IgD-negative memory B cell (primary cell): ENCODE results near the gene UPF1. TPM values are rescaled to one million over a fixed set of nuclear protein-coding genes. Genes with fewer than 3 reads are reported as not detected.
A peak's percentile ranks its signal among the peaks of the same experiment; 100 is the strongest.

Source experiments
- H3K27ac Mint-ChIP-seq, 3 donors: one replicate each; pipeline ENCODE4 v1.8.0; 2020 to 2022; ENCODE audit warnings: mild to moderate bottlenecking in 3 of 3, mixed read lengths in 3 of 3, moderate library complexity in 1 of 3
- H3K27me3 Mint-ChIP-seq: one replicate; pipeline ENCODE4 v1.8.0; 2021; ENCODE audit warnings: mixed read lengths
- H3K36me3 Mint-ChIP-seq: one replicate; pipeline ENCODE4 v1.8.0; 2020; ENCODE audit warnings: mild to moderate bottlenecking, mixed read lengths
- H3K4me1 Mint-ChIP-seq, 3 donors: one replicate each; pipeline ENCODE4 v1.8.0; 2020 to 2022; ENCODE audit warnings: mixed read lengths in 3 of 3, mild to moderate bottlenecking in 1 of 3
- H3K4me3 Mint-ChIP-seq, 4 donors: one replicate each; pipeline ENCODE4 v1.8.0; 2020 to 2022; ENCODE audit warnings: mild to moderate bottlenecking in 4 of 4, mixed read lengths in 4 of 4, moderate library complexity in 3 of 4
- H3K9me3 Mint-ChIP-seq, 3 donors: one replicate each; pipeline ENCODE4 v1.8.0; 2020 to 2021; ENCODE audit warnings: mixed read lengths in 3 of 3, mild to moderate bottlenecking in 1 of 3
- polyA plus RNA-seq: library from polyadenylated mRNA; unstranded; fragments of 300-500 nt; fragmentation: Illumina TruSeq; gene quantifications from one replicate; pipeline ENCODE4 v1.2.3, GENCODE V29; 2021

Gene UPF1
- polyA plus RNA-seq, 1 donor from 2014 or later, result 14.6 TPM

DNA sequence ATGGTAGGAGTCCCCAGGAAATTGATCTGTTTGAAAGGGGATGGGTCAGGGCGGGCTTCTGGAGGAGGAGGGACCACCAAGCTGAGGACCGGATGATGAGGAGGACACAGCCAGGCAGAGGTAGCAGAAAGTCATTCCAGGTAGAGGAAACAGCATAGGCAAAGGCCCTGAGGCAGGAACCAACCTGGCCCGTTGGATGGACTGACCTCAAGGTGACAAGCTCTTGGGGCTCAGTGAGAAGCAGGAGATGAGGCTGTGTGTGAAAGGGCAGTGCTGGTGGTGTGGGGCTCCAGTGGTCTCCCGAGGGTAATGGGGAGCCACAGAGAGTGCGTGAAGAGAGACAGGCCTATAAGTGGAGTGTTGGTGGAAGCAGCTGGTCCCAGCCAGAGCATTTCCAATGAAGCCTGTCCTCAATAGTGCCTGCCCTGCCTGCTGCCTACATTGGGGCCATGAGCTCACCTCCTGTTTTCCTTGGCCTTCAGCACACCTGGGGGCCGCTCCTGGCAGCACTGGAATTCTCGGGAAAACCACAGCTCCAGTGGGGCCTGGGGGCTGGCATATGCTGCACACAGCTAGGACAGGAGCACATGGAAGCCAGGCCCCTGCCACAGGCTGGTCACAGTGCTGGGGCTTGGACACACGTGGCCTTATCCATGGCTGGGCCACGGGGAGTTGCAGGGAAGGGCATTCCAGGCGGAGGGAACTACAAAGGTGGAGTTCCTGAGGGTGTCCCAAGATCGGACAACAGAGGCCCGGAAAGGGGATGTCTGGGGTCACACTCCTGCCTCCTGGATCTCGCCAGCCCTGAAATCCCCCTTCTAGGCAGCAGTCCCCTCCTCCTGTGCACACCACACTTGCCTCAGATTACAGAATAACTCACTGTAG is 38.4 kb upstream of the UPF1 start:
- H3K9me3 Mint-ChIP-seq, result peaks cover 0 to 1% (median 0%) of the 10 kb centered on the region in 3 donors
- peak overlapping the region in 1 of 4 donors; percentile 73 for H3K4me3 Mint-ChIP-seq
- H3K27ac Mint-ChIP-seq, result peak overlapping the region in 2 of 3 donors; percentile 41 to 42
- peaks cover 5 to 6% (median 6%) of the 10 kb centered on the region in 3 donors for H3K4me1 Mint-ChIP-seq
- no peaks in the 10 kb centered on the region for H3K36me3 Mint-ChIP-seq
- peaks cover 44% of the 10 kb centered on the region for H3K27me3 Mint-ChIP-seq

- Mint-ChIP-seq H3K27ac (no peak overlapping the region), H3K27me3 (peaks cover 41% of the 10 kb centered on the region), H3K9me3 (peaks cover 0 to 1% (median 0%) of the 10 kb centered on the region in 3 donors), H3K4me1 (peaks cover 5 to 6% (median 6%) of the 10 kb centered on the region in 3 donors), H3K4me3 (peak overlapping the region in 1 of 4 donors; percentile 73), H3K36me3 (no peaks in the 10 kb centered on the region)
Measured at GRCh38 chr19:18794029-18794313, 37.8 kb upstream of the UPF1 start.

GRCh38 chr19:18794692-18795091 is 37.1 kb upstream of the UPF1 start:
- Mint-ChIP-seq H3K27ac (no peak overlapping the region), H3K4me3 (no peak overlapping the region), H3K36me3 (no peaks in the 10 kb centered on the region), H3K9me3 (peaks cover 0 to 1% (median 0%) of the 10 kb centered on the region in 3 donors), H3K27me3 (peaks cover 36% of the 10 kb centered on the region), H3K4me1 (peaks cover 4 to 5% (median 4%) of the 10 kb centered on the region in 3 donors)

DNA sequence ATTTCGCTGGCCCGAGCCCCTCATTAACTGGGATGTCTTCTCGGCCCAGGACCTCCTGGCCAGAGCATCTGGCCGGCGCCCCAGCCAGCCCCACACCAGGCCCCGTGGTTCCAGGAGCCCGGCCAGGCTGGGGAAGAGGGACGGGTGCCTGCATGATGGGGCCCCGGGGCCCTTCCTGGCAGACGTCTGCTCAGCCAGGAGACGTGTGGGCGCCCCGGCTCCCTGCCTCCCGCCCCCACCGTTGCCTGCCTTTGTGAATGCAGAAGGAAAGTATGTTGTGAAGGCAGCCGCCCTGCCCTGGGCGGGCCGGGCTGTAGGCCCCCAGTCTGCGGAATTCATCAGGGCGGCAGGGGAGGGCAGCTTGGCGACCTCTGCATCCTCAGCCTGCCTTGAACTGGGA is 36.2 kb upstream of the UPF1 start:
- H3K36me3 Mint-ChIP-seq, result no peaks in the 10 kb centered on the region
- H3K4me3 Mint-ChIP-seq, result no peak overlapping the region
- no peaks in the 10 kb centered on the region for H3K4me1 Mint-ChIP-seq
- peaks cover 0 to 1% (median 0%) of the 10 kb centered on the region in 3 donors for H3K9me3 Mint-ChIP-seq
- H3K27me3 Mint-ChIP-seq, result peaks cover 30% of the 10 kb centered on the region
- H3K27ac Mint-ChIP-seq, result no peak overlapping the region

DNA sequence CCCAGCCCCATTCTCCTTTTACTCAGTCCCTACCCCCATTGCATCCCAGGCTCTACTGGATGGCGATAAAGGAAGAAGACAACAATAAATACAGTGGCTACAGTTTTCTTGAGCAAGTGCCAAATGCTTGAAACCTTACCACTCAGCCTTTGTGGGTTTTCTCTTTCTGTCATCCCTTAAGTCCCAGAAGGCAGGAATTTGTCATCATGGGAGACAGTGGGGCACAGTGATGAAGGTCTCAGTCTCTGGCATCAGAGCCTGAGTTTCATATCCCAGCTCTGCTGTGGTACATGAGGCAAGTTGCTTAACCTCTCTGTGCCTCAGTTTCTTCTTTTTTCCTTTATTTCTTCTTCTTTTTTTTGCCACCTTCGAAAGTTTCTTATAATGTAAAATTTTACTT is 35.5 kb upstream of the UPF1 start:
- no peaks in the 10 kb centered on the region for H3K36me3 Mint-ChIP-seq
- H3K4me1 Mint-ChIP-seq, result no peaks in the 10 kb centered on the region

GRCh38 chr19:18798384-18799352 is 33.1 kb upstream of the UPF1 start:
- peaks cover 0 to 1% (median 0%) of the 10 kb centered on the region in 3 donors for H3K4me1 Mint-ChIP-seq
- H3K27ac Mint-ChIP-seq, result no peak overlapping the region
- H3K9me3 Mint-ChIP-seq, result peaks cover 0 to 1% (median 0%) of the 10 kb centered on the region in 3 donors
- H3K27me3 Mint-ChIP-seq, result peaks cover 17% of the 10 kb centered on the region
- no peak overlapping the region for H3K4me3 Mint-ChIP-seq
- no peaks in the 10 kb centered on the region for H3K36me3 Mint-ChIP-seq

More for the DNA sequence above, 35.5 kb upstream of the UPF1 start:
- H3K27me3 Mint-ChIP-seq, result peaks cover 26% of the 10 kb centered on the region
- H3K27ac Mint-ChIP-seq, result no peak overlapping the region
- H3K4me3 Mint-ChIP-seq, result peak overlapping the region in 1 of 4 donors; percentile 42
- peaks cover 0 to 1% (median 0%) of the 10 kb centered on the region in 3 donors for H3K9me3 Mint-ChIP-seq

- H3K4me3 Mint-ChIP-seq, result no peak overlapping the region
- H3K9me3 Mint-ChIP-seq, result peaks cover 0 to 1% (median 0%) of the 10 kb centered on the region in 3 donors
- H3K4me1 Mint-ChIP-seq, result peaks cover 0 to 3% (median 0%) of the 10 kb centered on the region in 3 donors
- H3K27me3 Mint-ChIP-seq, result peaks cover 16% of the 10 kb centered on the region
- H3K36me3 Mint-ChIP-seq, result no peaks in the 10 kb centered on the region
- H3K27ac Mint-ChIP-seq, result no peak overlapping the region
Measured at GRCh38 chr19:18799389-18799970, 32.3 kb upstream of the UPF1 start.

DNA sequence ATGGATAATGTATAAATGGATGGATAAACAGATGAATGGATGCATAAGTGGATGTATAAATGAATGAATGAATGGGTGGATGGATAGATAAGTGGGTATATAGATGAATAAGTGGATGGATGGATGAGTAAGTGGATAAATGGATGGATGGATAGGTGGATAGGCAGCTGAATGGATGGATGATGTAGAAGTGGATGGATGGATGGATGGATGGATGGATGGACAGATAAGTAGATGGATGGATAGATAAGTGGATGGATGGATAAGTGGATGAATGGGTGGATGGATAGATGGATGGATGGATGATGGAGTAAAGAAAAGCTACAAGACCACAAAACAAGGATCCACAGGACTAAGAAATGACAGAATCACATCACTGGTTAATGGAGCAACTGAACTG is 31.7 kb upstream of the UPF1 start:
- Mint-ChIP-seq H3K27me3 (peaks cover 16% of the 10 kb centered on the region), H3K4me3 (no peak overlapping the region), H3K4me1 (peaks cover 0 to 3% (median 0%) of the 10 kb centered on the region in 3 donors), H3K36me3 (no peaks in the 10 kb centered on the region), H3K9me3 (peaks cover 0 to 1% (median 0%) of the 10 kb centered on the region in 3 donors), H3K27ac (no peak overlapping the region)

GRCh38 chr19:18800636-18801035 is 31.1 kb upstream of the UPF1 start:
- peaks cover 0 to 1% (median 0%) of the 10 kb centered on the region in 3 donors for H3K9me3 Mint-ChIP-seq
- H3K27me3 Mint-ChIP-seq, result peaks cover 14% of the 10 kb centered on the region
- no peaks in the 10 kb centered on the region for H3K36me3 Mint-ChIP-seq
- H3K27ac Mint-ChIP-seq, result no peak overlapping the region
- H3K4me3 Mint-ChIP-seq, result no peak overlapping the region
- H3K4me1 Mint-ChIP-seq, result peaks cover 0 to 3% (median 0%) of the 10 kb centered on the region in 3 donors

GRCh38 chr19:18802354-18802753 is 29.4 kb upstream of the UPF1 start:
- Mint-ChIP-seq H3K27ac (no peak overlapping the region), H3K27me3 (peaks cover 8% of the 10 kb centered on the region), H3K4me1 (peaks cover 0 to 3% (median 0%) of the 10 kb centered on the region in 3 donors)

GRCh38 chr19:18803550-18804138 is 28.1 kb upstream of the UPF1 start:
- Mint-ChIP-seq H3K36me3 (no peaks in the 10 kb centered on the region), H3K4me3 (peak overlapping the region in 1 of 4 donors; percentile 45), H3K9me3 (peaks cover 0 to 1% (median 0%) of the 10 kb centered on the region in 3 donors), H3K27ac (no peak overlapping the region), H3K27me3 (peaks cover 8% of the 10 kb centered on the region), H3K4me1 (peaks cover 0 to 3% (median 0%) of the 10 kb centered on the region in 3 donors)

More at GRCh38 chr19:18802354-18802753, 29.4 kb upstream of the UPF1 start:
- H3K4me3 Mint-ChIP-seq, result no peak overlapping the region
- peaks cover 0 to 1% (median 0%) of the 10 kb centered on the region in 3 donors for H3K9me3 Mint-ChIP-seq
- H3K36me3 Mint-ChIP-seq, result no peaks in the 10 kb centered on the region

DNA sequence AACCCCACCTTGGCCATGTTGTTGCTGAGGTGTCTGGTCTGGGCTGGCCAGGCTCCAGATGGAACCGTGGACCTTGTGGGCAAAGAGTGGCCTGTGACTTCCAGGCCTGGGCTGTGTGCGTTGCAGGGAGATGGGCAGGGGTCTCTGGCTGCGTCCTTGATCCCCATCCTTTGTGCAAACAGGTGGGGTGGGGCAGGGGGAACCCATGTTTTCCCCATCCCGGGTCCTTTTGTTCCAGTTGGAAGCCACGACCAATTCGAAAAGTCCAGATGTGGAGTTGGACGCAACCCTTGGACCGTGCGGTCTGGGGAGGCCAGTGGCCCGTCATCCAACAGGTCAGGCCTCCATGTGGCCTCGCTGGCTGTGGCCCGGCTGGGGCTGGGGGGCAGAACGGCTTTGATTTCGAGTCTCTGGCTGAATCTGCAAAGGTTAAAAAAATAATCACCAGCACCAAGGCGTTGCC is 27.6 kb upstream of the UPF1 start:
- H3K36me3 Mint-ChIP-seq, result no peaks in the 10 kb centered on the region
- H3K4me1 Mint-ChIP-seq, result peaks cover 0 to 3% (median 0%) of the 10 kb centered on the region in 3 donors
- peaks cover 8% of the 10 kb centered on the region for H3K27me3 Mint-ChIP-seq
- no peak overlapping the region for H3K27ac Mint-ChIP-seq
- H3K4me3 Mint-ChIP-seq, result no peak overlapping the region
- peaks cover 0 to 1% (median 0%) of the 10 kb centered on the region in 3 donors for H3K9me3 Mint-ChIP-seq

- H3K36me3 Mint-ChIP-seq, result no peaks in the 10 kb centered on the region
- no peak overlapping the region for H3K27ac Mint-ChIP-seq
- peaks cover 0 to 1% (median 0%) of the 10 kb centered on the region in 3 donors for H3K9me3 Mint-ChIP-seq
- peaks cover 0 to 6% (median 3%) of the 10 kb centered on the region in 3 donors for H3K4me1 Mint-ChIP-seq
- peaks cover 11% of the 10 kb centered on the region for H3K27me3 Mint-ChIP-seq
- H3K4me3 Mint-ChIP-seq, result no peak overlapping the region
Measured at GRCh38 chr19:18804643-18805042, 27.1 kb upstream of the UPF1 start.

GRCh38 chr19:18807861-18808331 is 23.9 kb upstream of the UPF1 start:
- no peaks in the 10 kb centered on the region for H3K36me3 Mint-ChIP-seq
- peaks cover 9% of the 10 kb centered on the region for H3K27me3 Mint-ChIP-seq
- peaks cover 0 to 1% (median 0%) of the 10 kb centered on the region in 3 donors for H3K9me3 Mint-ChIP-seq

More at GRCh38 chr19:18807861-18808331, 23.9 kb upstream of the UPF1 start:
- Mint-ChIP-seq H3K4me3 (no peak overlapping the region), H3K27ac (no peak overlapping the region), H3K4me1 (peaks cover 0 to 6% (median 3%) of the 10 kb centered on the region in 3 donors)
